ENCODE results near the gene MICU2. TPM values are rescaled to one million over a fixed set of nuclear protein-coding genes. Genes with fewer than 3 reads are reported as not detected.

Gene MICU2
- total RNA-seq, 2 experiments from 2014 or later: 28.0 to 30.5 TPM

GRCh38 chr13:21450936-21451335 is 153.0 kb downstream of the MICU2 start:
- Mint-ChIP-seq H3K4me3 (no peak overlapping the region), H3K4me1 (ENCODE audit: low read depth) (peaks cover 37% of the 10 kb centered on the region), H3K9me3 (peaks cover 8% of the 10 kb centered on the region), H3K36me3 (ENCODE audit: low read depth) (peaks cover 30% of the 10 kb centered on the region), H3K27me3 (no peaks in the 10 kb centered on the region), H3K27ac (no peak overlapping the region)
- TF ChIP-seq CTCF (IDR thresholded peaks at IDR 0.05): no peak
- intact Hi-C loops (cut with micrococcal nuclease): no loop called here
- ATAC-seq: no peak
- ChIA-PET CTCF (interaction anchor here (0.9 kb wide), 1 partner anchor 7 kb away, joined by 3 read pairs; no protein-coding TSS in a partner anchor), POLR2A (no interaction called here)
- no peak for DNase-seq

GRCh38 chr13:21446656-21447055 is 157.3 kb downstream of the MICU2 start:
- Mint-ChIP-seq H3K36me3 (ENCODE audit: low read depth) (peaks cover 11% of the 10 kb centered on the region), H3K9me3 (no peaks in the 10 kb centered on the region), H3K4me3 (no peak overlapping the region), H3K4me1 (ENCODE audit: low read depth) (peaks cover 33% of the 10 kb centered on the region), H3K27me3 (no peaks in the 10 kb centered on the region), H3K27ac (no peak overlapping the region)
- ChIA-PET POLR2A (interaction anchor here (2.2 kb wide), 1 partner anchor 12 kb away, joined by 10 read pairs; the partner anchor contains the start of gene ZDHHC20), CTCF (no interaction called here)
- intact Hi-C loops (cut with micrococcal nuclease): no loop called here
- no peak for TF ChIP-seq CTCF (IDR thresholded peaks at IDR 0.05)
- ATAC-seq (no peak), DNase-seq (no peak)

GRCh38 chr13:21445759-21446158 is 158.2 kb downstream of the MICU2 start:
- peaks cover 37% of the 10 kb centered on the region for H3K4me1 Mint-ChIP-seq (ENCODE audit: low read depth)
- POLR2A ChIA-PET: interaction anchor here (2.2 kb wide), 1 partner anchor 13 kb away, joined by 10 read pairs; the partner anchor contains the start of gene ZDHHC20

GRCh38 chr13:21443171-21443570 is 160.8 kb downstream of the MICU2 start:
- DNase-seq: no peak
- H3K4me3 Mint-ChIP-seq: no peak overlapping the region
- H3K27me3 Mint-ChIP-seq: no peaks in the 10 kb centered on the region
- no peak for ATAC-seq
- no peak overlapping the region for H3K27ac Mint-ChIP-seq
- no peak for TF ChIP-seq CTCF (IDR thresholded peaks at IDR 0.05)
- peaks cover 6% of the 10 kb centered on the region for H3K9me3 Mint-ChIP-seq
- H3K4me1 Mint-ChIP-seq (ENCODE audit: low read depth): peaks cover 40% of the 10 kb centered on the region
- intact Hi-C loops (cut with micrococcal nuclease): no loop called here
- ChIA-PET POLR2A (interaction anchor here (0.9 kb wide), 1 partner anchor 15 kb away, joined by 3 read pairs; no protein-coding TSS in a partner anchor), CTCF (no interaction called here)
- H3K36me3 Mint-ChIP-seq (ENCODE audit: low read depth): peaks cover 14% of the 10 kb centered on the region

More at GRCh38 chr13:21445759-21446158, 158.2 kb downstream of the MICU2 start:
- H3K4me3 Mint-ChIP-seq: no peak overlapping the region
- DNase-seq: no peak
- H3K36me3 Mint-ChIP-seq (ENCODE audit: low read depth): peaks cover 11% of the 10 kb centered on the region
- no peaks in the 10 kb centered on the region for H3K27me3 Mint-ChIP-seq
- intact Hi-C loops (cut with micrococcal nuclease): no loop called here
- TF ChIP-seq CTCF (IDR thresholded peaks at IDR 0.05): no peak
- no peaks in the 10 kb centered on the region for H3K9me3 Mint-ChIP-seq
- CTCF ChIA-PET: interaction anchor here (1.2 kb wide), 1 partner anchor 9 kb away, joined by 4 read pairs; no protein-coding TSS in a partner anchor
- no peak for ATAC-seq
- H3K27ac Mint-ChIP-seq: no peak overlapping the region

Other genes starting within 250 kb of the MICU2 start
- gene ZDHHC20, start 144.9 kb downstream of the MICU2 start, total RNA-seq: 10 to 100 TPM; 46.1 to 50.9 TPM
- under 1 TPM; 0.11 to 0.45 TPM for gene FGF9, start 66.9 kb upstream of the MICU2 start, total RNA-seq

All from activated CD8-positive, alpha-beta T cell treated with anti-CD3 and anti-CD28 coated beads for 36 hours (primary cell).